GM12878 (cell line): ENCODE data around the gene BCLAF3. TPM values are rescaled to one million over a fixed set of nuclear protein-coding genes. Genes with fewer than 3 reads are reported as not detected.

Experiments
- ATAC-seq: fragments of 200-7000 bp; cut with Tn5 transposase; 3 replicates; pipeline ENCODE4 v1.9.1; 2020; ENCODE audit warnings: mild to moderate bottlenecking, moderate library complexity
- BruUV-seq: library from RNA; stranded (reverse); fragments of 400-500 nt; replicated peaks from 2 replicates; lab custom pipeline; 2021; lab: Mats Ljungman, UMichigan
- CTCF ChIA-PET: fragments of 300-600 bp; sonication (Branson Sonifier 250); formaldehyde crosslinking; extraction: SDS; loops from one replicate; lab custom pipeline; 2021; ENCODE audit warnings: inconsistent platforms; lab: Yijun Ruan, JAX
- POLR2A ChIA-PET: fragments of 350-600 bp; formaldehyde crosslinking; extraction: SDS; loops from one replicate; lab custom pipeline; 2021; ENCODE audit warnings: inconsistent platforms; lab: Charles Lee
- RAD21 ChIA-PET: fragments of 300-600 bp; sonication (Branson Sonifier 250); formaldehyde crosslinking; loops from one replicate; lab custom pipeline; 2023; ENCODE audit warnings: antibody characterized with exemption; ENCODE audit not compliant: unreplicated experiment; lab: Charles Lee
- SMC1A ChIA-PET: fragments of 300-600 bp; sonication (Branson Sonifier 250); formaldehyde crosslinking; loops from one replicate; lab custom pipeline; 2023; ENCODE audit not compliant: unreplicated experiment, uncharacterized antibody; lab: Charles Lee
- DNase-seq: peaks from one replicate; pipeline ENCODE4 v3.0.0-alpha.2; 2011; ENCODE audit warnings: low read depth, low spot score
- FAIRE-seq: peaks from 3 replicates; lab custom pipeline; 2011; peaks lifted over from hg19 to GRCh38; lab: Jason Lieb, UNC
- H2AFZ ChIP-seq: 2 replicates; pipeline ENCODE4 v1.6.0; 2011; ENCODE audit warnings: low read depth, low read length, control low read depth; ENCODE audit not compliant: control insufficient read depth
- H3K27ac ChIP-seq: 2 replicates; pipeline ENCODE4 v1.5.1; 2011; ENCODE audit warnings: control low read depth; ENCODE audit not compliant: control insufficient read depth, insufficient read depth
- H3K27me3 ChIP-seq, 2 experiments: replicated peaks in 1 of 2; 2 replicates each; pipeline versions ENCODE4 v1.6.0 to v1.6.1; 2011; ENCODE audit warnings: low read length in 1 of 2; ENCODE audit not compliant: control insufficient read depth in 2 of 2, insufficient read depth in 2 of 2
- H3K36me3 ChIP-seq, 2 experiments: 2 replicates each; pipeline ENCODE4 v1.5.1; 2011; ENCODE audit warnings: low read length in 1 of 2; ENCODE audit not compliant: control insufficient read depth in 2 of 2, insufficient read depth in 2 of 2
- H3K4me1 ChIP-seq: 2 replicates; pipeline ENCODE4 v1.6.1; 2011; ENCODE audit warnings: mild to moderate bottlenecking, low read length, moderate library complexity, mixed read lengths; ENCODE audit not compliant: control insufficient read depth, insufficient read depth
- H3K4me2 ChIP-seq: 2 replicates; pipeline ENCODE4 v1.6.0; 2011; ENCODE audit warnings: control low read depth; ENCODE audit not compliant: control insufficient read depth, insufficient read depth
- H3K4me3 ChIP-seq: fragments of 200-600 bp; sonication (generic); 2 replicates; pipeline ENCODE4 v1.5.1; 2016
- H3K79me2 ChIP-seq: 2 replicates; pipeline ENCODE4 v1.6.0; 2011; ENCODE audit warnings: low read length; ENCODE audit not compliant: control insufficient read depth, insufficient read depth
- H3K9ac ChIP-seq: 2 replicates; pipeline ENCODE4 v1.8.0; 2011; ENCODE audit warnings: low read length, control low read depth, mixed read lengths; ENCODE audit not compliant: control insufficient read depth, insufficient read depth
- H3K9me3 ChIP-seq: replicated peaks from 3 replicates; pipeline ENCODE4 v1.5.1; 2011; ENCODE audit warnings: mild to moderate bottlenecking, low read length; ENCODE audit not compliant: control insufficient read depth, insufficient read depth
- H4K20me1 ChIP-seq: 2 replicates; pipeline ENCODE4 v1.6.0; 2011; ENCODE audit not compliant: control insufficient read depth, insufficient read depth
- ETV6 ChIP-seq, 2 experiments: fragments of 450-650 bp in 1 of 2; IDR thresholded peaks in 1 of 2; conservative IDR thresholded peaks in 1 of 2; 2 replicates each; pipeline ENCODE4 v1.6.1; 2014; ENCODE audit warnings: antibody characterized with exemption in 1 of 2, borderline replicate concordance in 1 of 2, low read depth in 1 of 2, mild to moderate bottlenecking in 1 of 2, moderate library complexity in 1 of 2
- IKZF2 ChIP-seq, 2 experiments: fragments of 450-650 bp; IDR thresholded peaks; 2 replicates each; pipeline ENCODE4 v1.6.1; 2017; ENCODE audit warnings: mild to moderate bottlenecking in 2 of 2, moderate library complexity in 2 of 2
- IRF4 ChIP-seq: IDR thresholded peaks from 2 replicates; pipeline ENCODE4 v1.6.1; 2011; ENCODE audit warnings: low read depth, low read length
- KDM1A ChIP-seq: fragments of 200-600 bp; sonication (generic); IDR thresholded peaks from 2 replicates; pipeline ENCODE4 v1.6.1; 2016; ENCODE audit warnings: borderline replicate concordance
- LARP7 ChIP-seq: fragments of 450-650 bp; IDR thresholded peaks from 2 replicates; pipeline ENCODE4 v1.6.1; 2017; ENCODE audit warnings: mild to moderate bottlenecking
- MLLT1 ChIP-seq: fragments of 450-650 bp; IDR thresholded peaks from 2 replicates; pipeline ENCODE4 v1.6.1; 2016; ENCODE audit warnings: mild to moderate bottlenecking
- MTA3 ChIP-seq: IDR thresholded peaks from 2 replicates; pipeline ENCODE4 v1.6.1; 2012; ENCODE audit warnings: low read length, inconsistent platforms, borderline replicate concordance
- NR2F1 ChIP-seq: fragments of 450-650 bp; conservative IDR thresholded peaks from 2 replicates; pipeline ENCODE4 v1.6.1; 2017; ENCODE audit warnings: mild to moderate bottlenecking
- SKIL ChIP-seq: fragments of 450-650 bp; IDR thresholded peaks from 2 replicates; pipeline ENCODE4 v1.6.1; 2017; ENCODE audit warnings: mild to moderate bottlenecking, low read depth, inconsistent platforms; ENCODE audit not compliant: poor library complexity, severe bottlenecking
- TAF1 ChIP-seq: IDR thresholded peaks from 2 replicates; pipeline ENCODE4 v1.6.1; 2011; ENCODE audit warnings: mild to moderate bottlenecking, low read depth, low read length, borderline replicate concordance
- TARDBP ChIP-seq: IDR thresholded peaks from 2 replicates; pipeline ENCODE4 v1.6.1; 2016; ENCODE audit warnings: borderline replicate concordance
- USF1 ChIP-seq: IDR thresholded peaks from 2 replicates; pipeline ENCODE4 v1.6.1; 2011; ENCODE audit warnings: borderline replicate concordance, low read depth, mild to moderate bottlenecking, moderate library complexity, mixed read lengths, low read length; ENCODE audit not compliant: insufficient read depth; ENCODE audit errors: extremely low read length
- WRNIP1 ChIP-seq: IDR thresholded peaks from 2 replicates; pipeline ENCODE4 v1.6.1; 2011; ENCODE audit warnings: low read depth, low read length, improper control_type of control experiment, borderline replicate concordance
- ZNF217 ChIP-seq: fragments of 450-650 bp; IDR thresholded peaks from 2 replicates; pipeline ENCODE4 v1.6.1; 2017; ENCODE audit warnings: antibody characterized with exemption, mild to moderate bottlenecking
- ZNF384 ChIP-seq: IDR thresholded peaks from 2 replicates; pipeline ENCODE4 v1.6.1; 2012; ENCODE audit warnings: low read depth, mild to moderate bottlenecking, low read length, improper control_type of control experiment, borderline replicate concordance
- WGBS: methylation state at CpG from one replicate; pipeline ENCODE4 v1.1.6; 2016; ENCODE audit warnings: low lambda C conversion rate; ENCODE audit not compliant: insufficient replicate concordance, insufficient coverage; ENCODE audit errors: missing lambda C conversion rate; 5-methylcytosine and 5-hydroxymethylcytosine counted together
- in situ Hi-C: fragments of 300-500 bp; cut with MboI; formaldehyde crosslinking; loops from 9 replicates; pipeline ENCODE4 v1.14.3; 2018; ENCODE audit warnings: mixed read lengths
- intact Hi-C: fragments of 100-400 bp; cut with micrococcal nuclease; formaldehyde crosslinking; loops from one replicate; pipeline ENCODE4 v1.14.2; 2022; ENCODE audit not compliant: unreplicated experiment
- polyA plus RNA-seq, 11 experiments: library from polyadenylated mRNA; depleted of rRNA in 4 of 11; unstranded in 6 of 11; stranded (reverse) in 5 of 11; fragments of >200 nt; fragmentation: Nextera tagmentation in 4 of 11; fragmentation: Illumina TruSeq in 1 of 11; extraction: Ambion mirVana in 4 of 11; extraction: Trizol in 1 of 11; gene quantifications; 1 replicate in 1 of 11; 2 replicates in 10 of 11; pipeline versions ENCODE4 v1.2.1 to v1.2.3, GENCODE V29; 2011 to 2016; ENCODE audit warnings: inconsistent platforms in 2 of 11, missing spikeins in 2 of 11, low read depth in 1 of 11
- total RNA-seq, 4 experiments: library from RNA; depleted of rRNA in 3 of 4; stranded (reverse); fragments of >200 nt in 3 of 4; fragmentation: Illumina TruSeq in 1 of 4; extraction: Trizol in 1 of 4; gene quantifications; 2 replicates each; pipeline versions ENCODE4 v1.2.1 to v1.2.3, GENCODE V29; 2013 to 2021

Gene BCLAF3
- total and polyA plus RNA-seq, 10 of the 15 experiments (the other 5 are each of a cell fraction or from before 2014, with no cell fraction given) = 0.74 to 4.4 (median 2.6) TPM

GRCh38 chrX:20029728-20030127 is 38.9 kb upstream of the BCLAF3 start (continued):
- TF ChIP-seq SKIL = no peak
- no peak for TF ChIP-seq MLLT1

GRCh38 chrX:20028588-20028987 is 37.7 kb upstream of the BCLAF3 start:
- H3K79me2 ChIP-seq = no peaks in the 10 kb centered on the region
- H3K9me3 ChIP-seq = no peaks in the 10 kb centered on the region
- H3K9ac ChIP-seq = no peak overlapping the region
- H4K20me1 ChIP-seq = no peaks in the 10 kb centered on the region
- FAIRE-seq = no peak
- ChIA-PET POLR2A (no interaction called here), RAD21 (no interaction called here), SMC1A (interaction anchor here (1.0 kb wide), 1 partner anchor 39 kb away, joined by 4 read pairs; no protein-coding TSS in a partner anchor)
- no peak for ATAC-seq
- in situ Hi-C loops = no loop called here
- no peak overlapping the region for H2AFZ ChIP-seq
- H3K27ac ChIP-seq = no peak overlapping the region
- H3K36me3 ChIP-seq = no peaks in the 10 kb centered on the region
- intact Hi-C loops = no loop called here
- DNase-seq = no peak
- no TSS peak for BruUV-seq
- no peak overlapping the region for H3K4me2 ChIP-seq
- TF ChIP-seq NR2F1 (no peak), KDM1A (no peak), IKZF2 (IDR thresholded peaks at IDR 0.05) (no peak), ZNF384 (no peak), ZNF217 (no peak), LARP7 (no peak), MTA3 (no peak), WRNIP1 (no peak), IRF4 (no peak), USF1 (no peak), TAF1 (no peak), TARDBP (no peak), ETV6 (conservative IDR thresholded peaks at IDR 0.05 in 1 of 2, IDR thresholded peaks at IDR 0.05 in 1 of 2; ENCODE audit: borderline replicate concordance in 1 of 2, low read depth in 1 of 2) (no peak)
- TF ChIP-seq, all 136 proteins: peak for 0
- Histone ChIP-seq H3K4me3 (no peak overlapping the region), H3K27me3 (no peaks in the 10 kb centered on the region; a peak in 1 of 4 replicates), H3K4me1 (no peaks in the 10 kb centered on the region)
- CTCF ChIA-PET = interaction anchor here (1.2 kb wide), 1 partner anchor 39 kb away, joined by 4 read pairs; no protein-coding TSS in a partner anchor
- 54% methylated on average over 8 of the region's 8 CpGs for WGBS
